ENCODE results near the gene AJAP1. TPM values are rescaled to one million over a fixed set of nuclear protein-coding genes. Genes with fewer than 3 reads are reported as not detected.

Gene AJAP1
- total RNA-seq, 5 donors from 2014 or later (not counting 1 experiment from before 2014, with no cell fraction given), result 0.44 to 4.4 (median 0.61) TPM

DNA sequence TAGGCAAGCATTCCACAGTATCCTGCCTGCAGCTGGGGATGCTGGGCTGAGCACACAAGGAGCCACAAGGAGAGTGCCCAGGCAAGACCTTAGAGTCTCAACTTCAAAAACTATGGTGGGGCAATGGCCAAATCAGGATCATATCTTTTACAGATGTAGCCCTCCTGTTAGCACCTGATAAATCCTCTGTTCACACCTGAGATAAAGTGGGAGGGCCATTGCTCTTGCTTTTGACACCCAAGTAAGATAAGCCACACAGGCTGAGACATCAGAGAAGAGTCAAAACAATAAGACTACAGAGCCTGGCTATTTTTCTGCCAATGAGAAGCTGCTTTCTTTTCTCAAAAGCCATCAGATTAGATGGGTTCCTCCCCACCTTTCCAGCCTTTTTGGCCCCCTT lies 148.9 kb downstream of the AJAP1 start:
- Histone ChIP-seq H3K27me3 (replicated peaks in 1 of 2; ENCODE audit: control insufficient read depth in 2 of 2, extremely low read depth in 1 of 2, insufficient read depth in 2 of 2, low read length in 1 of 2) (peaks cover 0 to 18% of the 10 kb centered on the region in 2 experiments), H3K36me3 (ENCODE audit: control insufficient read depth in 2 of 2, extremely low read depth in 1 of 2, insufficient read depth in 1 of 2, low read length in 1 of 2) (no peaks in the 10 kb centered on the region), H3K9me3 (no peaks in the 10 kb centered on the region), H3K27ac (ENCODE audit: low read length) (no peak overlapping the region), H3K4me1 (ENCODE audit: control insufficient read depth in 1 of 2, extremely low read depth in 1 of 2, insufficient read depth in 2 of 2, low read length in 2 of 2) (no peaks in the 10 kb centered on the region), H3K4me3 (ENCODE audit: control insufficient read depth in 1 of 2, extremely low read depth in 1 of 2, low read length in 1 of 2) (no peak overlapping the region)
- ChIA-PET CTCF (no interaction called here), POLR2A (no interaction called here)
- Mint-ChIP-seq H3K4me1 (no peaks in the 10 kb centered on the region), H3K36me3 (no peaks in the 10 kb centered on the region), H3K27ac (no peak overlapping the region), H3K27me3 (peaks cover 30 to 32% of the 10 kb centered on the region in 2 donors), H3K4me3 (no peak overlapping the region), H3K9me3 (peaks cover 0 to 11% (median 2%) of the 10 kb centered on the region in 3 donors)
- DNase-seq, result no peak
- ATAC-seq (replicated peaks in 1 of 4), result peak in 1 of 4 experiments; percentile 19

DNA sequence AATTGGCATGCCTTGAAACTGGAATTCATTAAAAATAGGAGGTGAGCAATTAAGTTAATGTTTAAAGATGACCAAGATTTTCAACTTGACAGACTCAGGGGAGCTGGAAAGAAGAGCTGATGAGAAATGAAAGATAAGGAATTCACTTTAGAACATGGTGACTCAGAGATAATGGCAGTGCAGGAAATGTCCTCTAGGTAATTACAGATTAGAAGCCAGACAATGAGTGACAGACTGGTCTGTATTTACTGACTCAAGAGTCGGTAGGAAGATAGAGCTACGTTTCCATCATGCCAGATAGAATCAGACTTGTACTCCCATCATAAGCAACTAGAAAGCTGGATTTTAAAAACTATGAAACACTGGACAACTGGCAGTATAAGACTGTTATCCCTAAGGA lies 151.6 kb downstream of the AJAP1 start:
- H3K27me3 Mint-ChIP-seq, result peaks cover 27 to 29% of the 10 kb centered on the region in 2 donors
- no peak for ATAC-seq (replicated peaks in 1 of 4)
- DNase-seq, result no peak

DNA sequence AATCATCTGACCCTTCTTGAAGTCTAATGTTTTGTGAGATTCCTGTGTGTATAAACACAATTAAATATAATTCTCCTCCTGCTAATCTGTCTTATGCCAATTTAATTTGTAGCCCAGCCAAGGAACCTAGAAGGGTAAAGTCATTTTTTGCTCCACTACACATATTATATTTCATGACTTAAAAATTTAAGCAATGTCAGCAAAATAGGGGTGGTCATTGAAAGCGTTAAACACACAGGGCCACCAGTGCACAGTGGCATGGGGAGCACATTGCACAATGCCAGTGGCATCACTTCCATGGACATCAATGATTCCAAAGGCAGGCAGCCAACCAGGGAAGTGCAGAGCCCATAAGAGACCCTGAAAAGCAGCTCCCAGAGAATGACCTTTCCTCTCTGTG lies 166.1 kb downstream of the AJAP1 start:
- H3K27me3 Mint-ChIP-seq, result peaks cover 0 to 7% of the 10 kb centered on the region in 2 donors
- DNase-seq, result no peak
- no peak overlapping the region for H3K4me3 Mint-ChIP-seq
- H3K27ac Mint-ChIP-seq, result no peak overlapping the region
- peaks cover 0 to 8% of the 10 kb centered on the region in 2 experiments for H3K27me3 ChIP-seq (replicated peaks in 1 of 2; ENCODE audit: control insufficient read depth in 2 of 2, extremely low read depth in 1 of 2, insufficient read depth in 2 of 2, low read length in 1 of 2)
- H3K27ac ChIP-seq (ENCODE audit: low read length), result no peak overlapping the region
- CTCF ChIA-PET, result no interaction called here
- 100% methylated on average over 1 of the region's 1 CpG for WGBS (ENCODE audit: insufficient coverage)
- no peaks in the 10 kb centered on the region for H3K9me3 ChIP-seq
- no peaks in the 10 kb centered on the region for H3K4me1 ChIP-seq (ENCODE audit: control insufficient read depth in 1 of 2, extremely low read depth in 1 of 2, insufficient read depth in 2 of 2, low read length in 2 of 2)
- no peaks in the 10 kb centered on the region for H3K36me3 Mint-ChIP-seq
- no peak overlapping the region for H3K4me3 ChIP-seq (ENCODE audit: control insufficient read depth in 1 of 2, extremely low read depth in 1 of 2, low read length in 1 of 2)
- no peak for ATAC-seq (replicated peaks in 1 of 4)
- no peaks in the 10 kb centered on the region for H3K36me3 ChIP-seq (ENCODE audit: control insufficient read depth in 2 of 2, extremely low read depth in 1 of 2, insufficient read depth in 1 of 2, low read length in 1 of 2)
- H3K4me1 Mint-ChIP-seq, result no peaks in the 10 kb centered on the region
- POLR2A ChIA-PET, result no interaction called here
- peaks cover 4 to 22% (median 7%) of the 10 kb centered on the region in 3 donors for H3K9me3 Mint-ChIP-seq

More for the DNA sequence above, 151.6 kb downstream of the AJAP1 start:
- no peaks in the 10 kb centered on the region for H3K9me3 ChIP-seq
- H3K27me3 ChIP-seq (replicated peaks in 1 of 2; ENCODE audit: control insufficient read depth in 2 of 2, extremely low read depth in 1 of 2, insufficient read depth in 2 of 2, low read length in 1 of 2), result peaks cover 0 to 9% of the 10 kb centered on the region in 2 experiments
- Mint-ChIP-seq H3K36me3 (no peaks in the 10 kb centered on the region), H3K9me3 (peaks cover 2 to 11% (median 2%) of the 10 kb centered on the region in 3 donors), H3K4me1 (no peaks in the 10 kb centered on the region), H3K27ac (no peak overlapping the region), H3K4me3 (no peak overlapping the region)
- CTCF ChIA-PET, result no interaction called here
- no peak overlapping the region for H3K4me3 ChIP-seq (ENCODE audit: control insufficient read depth in 1 of 2, extremely low read depth in 1 of 2, low read length in 1 of 2)
- POLR2A ChIA-PET, result no interaction called here
- H3K4me1 ChIP-seq (ENCODE audit: control insufficient read depth in 1 of 2, extremely low read depth in 1 of 2, insufficient read depth in 2 of 2, low read length in 2 of 2), result no peaks in the 10 kb centered on the region
- H3K27ac ChIP-seq (ENCODE audit: low read length), result no peak overlapping the region
- WGBS (ENCODE audit: insufficient coverage), result no CpG with 5 or more reads among the region's 2 CpGs
- H3K36me3 ChIP-seq (ENCODE audit: control insufficient read depth in 2 of 2, extremely low read depth in 1 of 2, insufficient read depth in 1 of 2, low read length in 1 of 2), result no peaks in the 10 kb centered on the region

DNA sequence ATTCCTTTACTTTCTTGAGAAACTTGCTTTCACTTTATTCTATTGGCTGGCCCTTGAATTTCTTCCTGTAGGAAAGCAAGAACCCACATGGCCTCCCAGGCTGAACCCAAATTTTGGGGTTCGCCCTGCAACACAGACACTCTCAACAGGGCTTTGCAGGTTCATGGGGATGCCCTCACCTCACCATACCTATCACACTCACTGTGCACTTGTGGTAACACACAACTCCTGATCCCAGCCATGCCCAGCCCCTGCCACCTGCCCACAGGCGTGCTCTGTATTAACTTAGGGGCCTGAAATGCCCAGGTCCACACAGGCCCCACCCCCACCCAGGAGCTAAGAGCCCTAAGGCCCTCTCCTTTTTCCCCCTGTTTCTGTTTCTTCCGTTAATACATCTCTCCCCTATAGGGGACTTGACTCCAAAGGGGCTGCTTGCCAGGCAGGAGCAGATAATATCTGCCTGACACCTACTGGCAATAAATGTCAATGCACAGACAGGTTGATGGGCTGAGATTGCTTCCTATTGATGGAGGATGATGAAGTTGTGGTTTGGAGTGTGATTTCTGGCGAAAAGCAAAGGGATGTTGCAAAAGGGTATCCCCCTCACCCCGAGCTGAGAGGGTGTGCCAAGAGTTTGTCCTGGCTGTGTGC lies 171.5 kb downstream of the AJAP1 start:
- peak in 1 of 4 experiments; percentile 49 for ATAC-seq (replicated peaks in 1 of 4)
- CTCF ChIA-PET, result interaction anchor here in 1 of 2 donors (0.6 kb wide), 1 partner anchor 85 kb away, joined by 3 read pairs; no protein-coding TSS in a partner anchor

GRCh38 chr1:4830707-4831106 lies 176.3 kb downstream of the AJAP1 start:
- ATAC-seq (replicated peaks in 1 of 4) (no peak), DNase-seq (no peak)
- Histone ChIP-seq H3K9me3 (no peaks in the 10 kb centered on the region), H3K27me3 (replicated peaks in 1 of 2; ENCODE audit: control insufficient read depth in 2 of 2, extremely low read depth in 1 of 2, insufficient read depth in 2 of 2, low read length in 1 of 2) (peaks cover 0 to 11% of the 10 kb centered on the region in 2 experiments), H3K27ac (ENCODE audit: low read length) (no peak overlapping the region), H3K4me3 (ENCODE audit: control insufficient read depth in 1 of 2, extremely low read depth in 1 of 2, low read length in 1 of 2) (no peak overlapping the region), H3K4me1 (ENCODE audit: control insufficient read depth in 1 of 2, extremely low read depth in 1 of 2, insufficient read depth in 2 of 2, low read length in 2 of 2) (no peaks in the 10 kb centered on the region), H3K36me3 (ENCODE audit: control insufficient read depth in 2 of 2, extremely low read depth in 1 of 2, insufficient read depth in 1 of 2, low read length in 1 of 2) (no peaks in the 10 kb centered on the region)
- Mint-ChIP-seq H3K27ac (no peak overlapping the region), H3K4me3 (no peak overlapping the region), H3K4me1 (no peaks in the 10 kb centered on the region), H3K9me3 (peaks cover 0 to 5% (median 4%) of the 10 kb centered on the region in 3 donors), H3K27me3 (peaks cover 5 to 8% of the 10 kb centered on the region in 2 donors), H3K36me3 (no peaks in the 10 kb centered on the region)
- POLR2A ChIA-PET, result no interaction called here
- CTCF ChIA-PET, result no interaction called here
- WGBS (ENCODE audit: insufficient coverage), result 50% methylated on average over 1 of the region's 6 CpGs

More for the DNA sequence above, 171.5 kb downstream of the AJAP1 start:
- no peaks in the 10 kb centered on the region for H3K36me3 ChIP-seq (ENCODE audit: control insufficient read depth in 2 of 2, extremely low read depth in 1 of 2, insufficient read depth in 1 of 2, low read length in 1 of 2)
- Mint-ChIP-seq H3K4me1 (no peaks in the 10 kb centered on the region), H3K4me3 (no peak overlapping the region), H3K36me3 (no peaks in the 10 kb centered on the region), H3K9me3 (peaks cover 0 to 9% (median 2%) of the 10 kb centered on the region in 3 donors), H3K27me3 (peaks cover 5 to 13% of the 10 kb centered on the region in 2 donors), H3K27ac (no peak overlapping the region)
- 67% methylated on average over 3 of the region's 5 CpGs for WGBS (ENCODE audit: insufficient coverage)
- no peak overlapping the region for H3K27ac ChIP-seq (ENCODE audit: low read length)
- H3K9me3 ChIP-seq, result no peaks in the 10 kb centered on the region
- DNase-seq, result peak in 2 of 35 experiments; percentile 1 to 4
- no peaks in the 10 kb centered on the region for H3K4me1 ChIP-seq (ENCODE audit: control insufficient read depth in 1 of 2, extremely low read depth in 1 of 2, insufficient read depth in 2 of 2, low read length in 2 of 2)
- H3K4me3 ChIP-seq (ENCODE audit: control insufficient read depth in 1 of 2, extremely low read depth in 1 of 2, low read length in 1 of 2), result no peak overlapping the region
- POLR2A ChIA-PET, result no interaction called here
- H3K27me3 ChIP-seq (replicated peaks in 1 of 2; ENCODE audit: control insufficient read depth in 2 of 2, extremely low read depth in 1 of 2, insufficient read depth in 2 of 2, low read length in 1 of 2), result peaks cover 0 to 15% of the 10 kb centered on the region in 2 experiments

DNA sequence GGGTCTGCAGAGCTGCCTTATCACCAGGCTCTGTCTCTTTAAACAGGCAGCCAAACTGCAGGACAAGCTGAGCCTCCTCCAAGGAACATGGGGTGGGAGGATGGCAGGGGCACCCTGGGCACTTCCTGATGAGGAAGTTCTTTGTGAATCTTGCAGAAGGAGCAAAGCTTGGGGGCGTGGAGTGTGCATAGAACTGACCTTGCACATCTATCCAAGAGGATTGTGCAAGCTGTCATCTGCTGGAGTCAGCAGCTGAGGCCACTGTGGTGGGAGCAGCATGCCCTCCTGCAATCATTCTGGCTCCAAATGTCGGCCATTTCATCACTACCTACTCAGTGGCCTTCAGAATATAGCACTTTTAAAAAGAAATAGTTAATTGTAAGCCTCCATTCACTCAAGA lies 182.2 kb downstream of the AJAP1 start:
- H3K27me3 Mint-ChIP-seq, result peaks cover 12 to 16% of the 10 kb centered on the region in 2 donors
- DNase-seq (no peak), ATAC-seq (replicated peaks in 1 of 4) (no peak)
- WGBS (ENCODE audit: insufficient coverage), result 33% methylated on average over 1 of the region's 2 CpGs
- Histone ChIP-seq H3K36me3 (ENCODE audit: control insufficient read depth in 2 of 2, extremely low read depth in 1 of 2, insufficient read depth in 1 of 2, low read length in 1 of 2) (no peaks in the 10 kb centered on the region), H3K9me3 (no peaks in the 10 kb centered on the region), H3K4me3 (ENCODE audit: control insufficient read depth in 1 of 2, extremely low read depth in 1 of 2, low read length in 1 of 2) (no peak overlapping the region), H3K4me1 (ENCODE audit: control insufficient read depth in 1 of 2, extremely low read depth in 1 of 2, insufficient read depth in 2 of 2, low read length in 2 of 2) (no peaks in the 10 kb centered on the region), H3K27me3 (replicated peaks in 1 of 2; ENCODE audit: control insufficient read depth in 2 of 2, extremely low read depth in 1 of 2, insufficient read depth in 2 of 2, low read length in 1 of 2) (peaks cover 0 to 17% of the 10 kb centered on the region in 2 experiments), H3K27ac (ENCODE audit: low read length) (no peak overlapping the region)
- H3K4me3 Mint-ChIP-seq, result no peak overlapping the region
- H3K4me1 Mint-ChIP-seq, result no peaks in the 10 kb centered on the region
- H3K27ac Mint-ChIP-seq, result no peak overlapping the region
- no peaks in the 10 kb centered on the region for H3K36me3 Mint-ChIP-seq
- POLR2A ChIA-PET, result no interaction called here
- peaks cover 6 to 12% (median 9%) of the 10 kb centered on the region in 3 donors for H3K9me3 Mint-ChIP-seq
- CTCF ChIA-PET, result no interaction called here

Data from T-cell (primary cell).